HPDE6-E6E7 (cell line): ENCODE measurements around the gene MAD1L1.
A peak's percentile ranks its signal among the peaks of the same experiment; 100 is the strongest.

Experiments
- DNase-seq: peaks from one replicate; pipeline ENCODE4 v3.0.0; 2011; ENCODE audit warnings: missing footprints; ENCODE audit errors: extremely low spot score

MAD1L1 gene

DNA sequence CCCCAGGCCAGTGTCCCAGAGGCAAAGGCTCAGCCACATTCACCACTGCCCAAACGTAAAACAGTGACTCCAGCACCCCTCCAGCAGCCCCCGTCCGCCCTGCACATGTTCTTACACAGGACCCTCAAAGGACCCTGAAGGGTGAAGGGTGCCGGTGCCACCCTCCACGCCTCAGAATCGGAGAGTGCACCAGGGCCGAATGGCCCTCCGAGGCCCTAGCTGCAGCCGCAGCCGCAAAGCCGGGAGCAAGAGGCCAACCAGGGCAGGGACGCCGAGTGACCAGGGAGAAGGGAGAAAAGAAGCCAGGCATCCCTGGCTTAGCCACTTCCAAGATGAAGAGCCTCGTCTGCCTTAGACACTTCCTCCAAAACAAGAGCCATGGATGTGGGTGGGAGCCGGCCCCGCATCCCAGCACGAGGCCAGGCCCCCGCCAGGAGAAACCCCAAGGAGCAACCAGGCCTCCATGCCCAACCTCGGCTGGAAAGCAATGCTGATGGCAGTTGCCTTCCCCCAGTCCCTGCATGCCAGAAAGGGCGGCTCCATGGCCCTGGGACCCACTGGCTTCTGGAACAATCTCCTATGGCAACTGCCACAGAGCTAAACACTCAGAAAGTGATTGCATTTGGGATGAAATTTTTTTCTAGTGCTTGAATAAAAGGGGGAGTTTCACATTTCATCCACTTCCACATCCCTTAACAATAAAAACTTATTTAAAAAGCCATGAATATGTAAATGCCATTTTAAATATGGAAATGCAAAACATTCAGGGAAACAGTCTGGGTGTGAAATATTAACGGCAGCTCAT lies 92.3 kb downstream of the MAD1L1 start:
- DNase-seq, result no peak

DNA sequence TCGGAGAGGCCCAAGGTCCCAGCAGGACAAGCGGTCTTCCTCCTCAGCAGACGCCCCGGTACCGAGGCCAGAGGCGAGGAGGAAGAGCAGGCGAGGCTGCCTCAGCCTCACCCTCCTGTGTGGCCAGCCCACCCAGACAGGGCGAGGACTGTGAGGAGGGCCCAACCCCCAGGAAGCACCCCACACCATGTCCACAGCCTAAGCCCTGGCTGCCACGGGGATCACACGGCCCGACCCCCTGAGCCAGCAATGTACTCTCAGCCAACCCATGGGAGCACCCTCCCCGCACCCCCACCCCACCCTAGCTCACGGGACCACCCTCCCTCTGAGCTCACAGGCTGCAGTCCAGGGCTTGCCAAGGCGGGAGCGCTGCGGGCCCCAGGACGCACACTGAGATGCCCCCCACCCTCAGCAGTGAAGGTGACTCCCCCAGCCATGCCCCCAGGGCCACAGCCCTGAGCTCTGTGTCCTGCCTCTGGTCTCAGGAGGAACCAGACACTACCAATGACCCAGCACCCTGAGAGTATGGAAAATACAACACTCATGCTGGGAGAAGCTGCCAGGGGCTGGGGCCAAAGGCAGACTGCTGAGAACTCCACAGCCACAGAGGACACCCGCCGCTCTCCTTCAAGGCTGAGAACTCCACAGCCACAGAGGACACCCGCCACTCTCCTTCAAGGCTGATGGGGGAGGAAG lies 93.6 kb downstream of the MAD1L1 start:
- DNase-seq, result no peak

DNA sequence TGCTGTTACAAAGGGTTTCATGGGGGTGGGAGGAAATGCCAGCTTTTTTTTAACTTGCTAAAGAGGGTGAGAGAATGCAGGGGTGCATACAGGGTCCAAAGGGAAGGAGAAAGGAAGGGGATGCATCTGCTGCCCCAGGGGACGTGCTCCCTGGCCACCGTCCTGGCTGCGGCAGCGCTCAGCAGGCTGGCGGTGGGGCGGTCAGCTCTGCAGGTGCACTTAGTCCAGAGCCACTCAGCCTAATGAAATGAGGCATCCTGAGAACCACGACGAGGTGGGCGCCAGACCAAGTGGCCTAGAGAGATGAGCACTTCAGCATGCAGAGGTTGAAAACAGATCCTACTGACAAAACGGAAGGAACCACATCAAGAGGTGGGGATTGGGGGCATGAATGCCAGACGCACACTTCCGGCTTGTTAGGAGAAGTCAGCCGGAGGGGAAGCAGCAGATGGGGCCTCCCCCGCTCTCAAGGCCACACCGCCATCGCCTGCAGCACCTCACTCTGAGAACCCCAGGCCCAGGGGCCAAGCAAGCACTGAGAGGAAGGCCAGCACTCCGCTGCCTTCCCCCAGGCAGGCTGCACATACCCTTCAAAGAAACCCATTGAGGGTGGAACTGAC lies 94.5 kb downstream of the MAD1L1 start:
- DNase-seq, result no peak

DNA sequence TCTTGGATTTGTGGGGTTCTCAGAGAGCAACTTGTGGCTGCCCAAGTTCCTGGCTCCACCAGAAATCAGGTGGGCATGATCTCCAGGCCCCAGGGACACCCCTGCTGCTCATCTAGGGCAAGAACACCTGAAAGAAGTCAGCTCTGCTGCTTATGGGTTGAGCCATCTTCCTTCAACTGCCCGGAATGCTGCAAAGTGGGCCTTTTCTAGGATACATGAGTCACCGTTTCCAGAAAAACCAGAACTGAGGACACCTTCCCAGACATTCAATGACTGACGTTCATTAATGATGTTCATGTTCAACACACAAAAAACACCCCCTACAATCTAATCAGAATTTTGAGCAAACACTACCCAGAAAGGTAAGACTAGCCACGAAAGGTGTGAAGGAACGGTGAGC lies 98.0 kb downstream of the MAD1L1 start:
- DNase-seq, result peak; percentile 29

DNA sequence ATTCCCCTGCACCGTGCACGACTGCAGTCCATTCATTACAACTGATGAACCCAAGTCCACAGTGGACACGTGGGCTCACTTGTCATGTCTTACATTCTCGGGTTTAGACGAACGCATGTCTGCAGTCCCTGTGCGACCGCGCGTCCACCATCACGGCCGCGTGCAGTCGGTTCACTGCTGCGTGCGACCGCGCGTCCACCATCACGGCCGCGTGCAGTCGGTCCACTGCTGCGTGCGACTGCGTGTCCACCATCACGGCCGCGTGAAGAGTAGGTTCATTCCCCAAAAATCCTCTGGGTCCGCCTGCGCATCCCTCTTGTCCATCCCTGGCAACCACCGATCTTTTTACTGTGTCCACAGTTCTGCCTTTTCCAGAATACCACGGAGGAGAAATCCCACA lies 100.5 kb downstream of the MAD1L1 start:
- DNase-seq, result no peak

DNA sequence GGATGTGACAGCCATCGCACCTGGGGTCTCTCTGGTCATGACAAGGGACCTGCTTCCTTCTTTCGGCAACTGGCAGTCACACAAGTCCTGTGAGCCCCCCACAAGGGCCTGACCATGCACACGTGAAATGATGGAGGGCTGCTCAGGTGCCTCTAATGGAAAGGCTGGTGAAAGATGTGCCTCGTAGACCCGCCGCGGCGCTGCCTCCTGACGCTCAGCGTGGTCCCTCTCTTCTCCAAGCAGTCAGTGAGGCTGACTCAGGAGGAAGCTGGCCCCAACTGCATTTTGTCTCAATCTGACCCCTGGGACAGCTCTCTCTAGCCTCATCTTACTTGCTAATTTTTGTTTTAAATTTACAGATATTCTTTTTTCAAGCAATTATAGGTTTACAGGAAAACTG lies 100.9 kb downstream of the MAD1L1 start:
- no peak for DNase-seq

DNA sequence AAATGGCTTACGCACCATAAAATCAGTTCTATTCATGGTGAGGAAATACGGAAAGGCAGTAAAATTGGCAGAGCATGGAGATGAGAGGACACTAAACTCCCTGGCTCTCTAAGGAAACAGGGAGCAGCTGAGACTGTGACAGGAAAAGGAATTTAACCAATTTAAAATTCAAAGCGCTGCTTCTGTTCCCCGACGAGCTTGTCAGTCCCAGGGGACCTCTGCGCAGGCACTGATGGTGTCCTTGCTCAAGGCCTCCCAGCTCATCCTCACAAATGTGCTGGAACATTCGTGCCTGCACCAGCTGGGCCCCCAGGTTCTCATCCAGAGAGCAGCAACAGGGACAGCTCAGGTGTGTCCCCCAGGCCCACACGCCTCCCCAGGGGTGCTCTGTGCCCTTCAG lies 101.4 kb downstream of the MAD1L1 start:
- no peak for DNase-seq

DNA sequence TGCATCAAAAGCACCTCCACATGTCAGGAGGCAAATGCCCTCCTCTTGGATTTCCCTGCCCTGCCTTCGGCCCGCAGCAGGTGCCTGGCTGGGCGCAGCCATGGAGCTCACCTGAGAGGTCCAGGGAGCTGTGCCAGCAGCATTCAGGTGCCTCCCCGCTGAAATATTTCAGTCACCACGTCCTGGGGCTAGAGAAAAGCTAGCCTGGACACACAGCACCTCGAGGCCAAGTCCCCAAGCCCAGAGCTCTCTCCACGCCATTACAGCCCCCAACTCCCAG lies 102.7 kb downstream of the MAD1L1 start:
- no peak for DNase-seq

DNA sequence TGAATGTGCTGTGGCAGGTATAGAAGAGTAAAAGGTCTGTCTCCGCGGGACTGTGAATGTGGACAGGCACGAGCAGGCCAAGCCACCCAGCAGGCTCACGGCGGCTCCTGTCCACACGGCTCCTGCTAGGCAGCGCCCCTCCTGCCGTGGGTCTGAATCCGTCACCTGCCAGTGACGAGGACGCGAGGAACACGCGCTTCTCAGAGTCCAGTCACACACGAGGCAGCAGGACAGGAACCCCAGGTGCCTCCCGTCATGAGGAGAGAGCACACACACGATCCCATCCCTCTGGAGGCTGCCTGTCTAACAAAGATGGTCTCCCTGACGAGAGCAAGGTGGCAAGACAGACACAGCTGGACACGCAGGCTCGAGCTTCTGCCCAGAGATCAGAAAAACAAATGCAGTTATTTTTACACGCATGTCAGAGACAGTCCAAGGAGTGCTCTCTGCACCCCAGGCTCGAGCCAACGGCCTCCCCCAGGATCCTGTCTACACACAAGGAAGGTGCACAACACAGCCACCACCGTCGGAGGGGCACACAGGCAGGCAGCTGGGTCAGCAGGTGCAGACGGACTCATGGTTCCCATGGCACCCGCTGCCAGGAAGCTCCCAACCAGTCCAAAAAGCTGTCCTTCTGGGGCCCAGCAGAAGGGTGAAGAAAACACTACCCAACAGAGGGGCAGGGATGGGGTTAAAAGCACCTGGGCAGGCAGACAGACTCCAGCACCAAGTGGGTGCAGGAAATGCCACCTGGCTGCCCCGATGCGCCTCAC lies 103.2 kb downstream of the MAD1L1 start:
- no peak for DNase-seq

DNA sequence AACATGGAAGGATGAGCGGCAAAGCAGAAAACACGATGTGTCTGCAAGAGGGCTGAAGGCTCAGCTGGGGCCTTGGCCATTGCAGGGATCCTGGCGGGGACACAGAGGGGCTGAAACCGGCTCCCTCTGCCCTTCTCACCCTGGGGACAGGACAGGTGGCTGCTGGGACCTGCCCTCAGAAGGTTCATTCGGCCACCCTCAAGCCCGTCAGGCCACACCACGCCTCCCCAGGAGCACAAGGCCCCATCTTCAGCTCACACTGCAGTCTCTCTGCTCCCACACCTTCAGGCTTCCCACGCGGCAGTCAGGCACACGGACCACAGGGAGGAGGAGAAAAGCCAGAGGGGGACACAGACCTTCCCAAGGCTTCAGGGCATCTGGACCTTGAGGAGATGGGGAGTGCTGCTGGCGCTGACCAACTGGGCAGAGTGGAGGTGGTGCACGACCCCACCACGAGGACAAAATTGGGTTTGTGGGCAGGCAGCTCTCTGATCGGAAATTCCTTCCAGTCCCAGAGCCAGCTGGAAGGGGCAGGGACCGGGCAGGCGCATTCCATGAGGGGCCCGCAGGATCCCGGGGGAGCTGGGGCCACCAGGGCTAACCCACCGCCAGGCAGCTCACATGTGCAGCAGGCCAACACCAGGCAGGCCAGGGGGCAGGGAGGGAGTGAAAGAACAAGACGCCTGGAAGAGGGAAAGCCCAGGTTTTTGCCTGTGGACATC lies 104.0 kb downstream of the MAD1L1 start:
- DNase-seq, result no peak

DNA sequence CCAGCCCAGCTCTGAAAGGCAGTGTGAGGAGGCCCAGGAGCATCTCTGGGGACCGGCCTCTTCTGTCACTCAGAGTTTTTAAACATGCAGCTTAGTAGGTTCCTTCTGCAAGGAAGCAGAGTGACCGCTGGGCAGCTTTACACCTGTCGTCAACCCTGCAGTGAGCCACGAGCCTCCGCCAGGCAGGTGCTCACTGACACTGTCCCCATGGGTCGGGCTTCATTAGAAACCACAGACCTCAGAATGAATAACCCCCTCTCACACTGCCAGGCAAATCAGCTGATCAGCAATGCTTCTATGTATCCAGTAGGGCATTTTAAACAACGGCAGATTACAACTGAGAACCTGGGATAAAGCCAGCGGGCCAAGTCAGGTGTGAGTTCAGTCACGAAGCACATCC lies 106.1 kb downstream of the MAD1L1 start:
- DNase-seq, result no peak

DNA sequence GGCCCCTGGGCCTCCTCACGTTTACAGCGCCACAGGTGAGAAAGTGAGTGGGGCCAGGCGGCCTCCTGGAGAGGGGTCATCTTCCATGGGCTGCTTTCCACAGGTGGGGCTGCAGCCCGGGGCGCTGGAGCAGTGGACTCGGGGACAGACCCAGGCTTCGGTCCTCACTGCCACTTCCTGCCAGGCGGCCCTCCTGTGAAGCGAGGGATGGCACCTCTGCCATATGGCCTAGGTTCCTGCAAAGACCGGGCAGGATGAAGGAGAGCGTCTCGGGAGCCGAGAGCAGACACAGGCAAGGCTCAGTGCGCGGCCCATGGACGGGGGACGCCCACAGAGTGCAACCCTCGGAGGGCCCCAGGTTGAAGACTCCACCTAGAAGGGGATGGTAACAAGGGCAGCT lies 106.8 kb downstream of the MAD1L1 start:
- no peak for DNase-seq

DNA sequence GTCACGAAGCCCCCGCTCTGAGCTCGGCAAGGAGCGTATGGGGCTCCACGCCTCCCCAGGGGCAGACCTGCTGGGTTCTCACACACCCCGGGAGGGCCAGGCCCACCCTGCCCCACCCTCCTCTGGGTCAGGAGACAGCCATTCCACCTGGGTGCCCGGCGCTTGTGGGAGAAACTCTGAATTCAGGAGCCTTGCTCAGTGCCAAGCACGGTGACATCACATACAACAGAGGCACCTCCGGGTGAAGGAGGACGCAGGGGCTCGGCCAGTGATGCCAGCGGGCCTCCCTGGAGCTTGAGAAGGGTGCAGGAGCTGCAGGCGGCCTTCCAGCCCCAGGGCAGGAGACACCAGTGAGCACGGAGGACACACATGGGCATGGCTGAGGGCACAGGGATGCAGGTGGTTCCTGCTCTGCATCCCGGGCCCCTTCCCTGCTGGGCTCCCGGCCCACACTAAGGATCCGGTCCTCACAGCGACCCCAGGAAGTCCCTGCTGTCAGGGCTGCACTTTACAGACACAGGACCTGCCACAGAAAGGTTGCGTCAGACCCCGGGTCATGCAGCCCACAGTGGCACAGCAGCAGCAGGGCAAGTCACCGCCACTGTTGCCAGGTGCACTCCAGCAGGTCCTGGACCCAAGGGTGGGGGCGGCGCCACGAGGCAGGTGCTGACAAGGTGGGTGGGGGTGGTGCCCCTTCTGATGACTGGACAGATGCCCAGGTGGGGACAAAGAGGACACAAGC lies 108.0 kb downstream of the MAD1L1 start:
- no peak for DNase-seq

DNA sequence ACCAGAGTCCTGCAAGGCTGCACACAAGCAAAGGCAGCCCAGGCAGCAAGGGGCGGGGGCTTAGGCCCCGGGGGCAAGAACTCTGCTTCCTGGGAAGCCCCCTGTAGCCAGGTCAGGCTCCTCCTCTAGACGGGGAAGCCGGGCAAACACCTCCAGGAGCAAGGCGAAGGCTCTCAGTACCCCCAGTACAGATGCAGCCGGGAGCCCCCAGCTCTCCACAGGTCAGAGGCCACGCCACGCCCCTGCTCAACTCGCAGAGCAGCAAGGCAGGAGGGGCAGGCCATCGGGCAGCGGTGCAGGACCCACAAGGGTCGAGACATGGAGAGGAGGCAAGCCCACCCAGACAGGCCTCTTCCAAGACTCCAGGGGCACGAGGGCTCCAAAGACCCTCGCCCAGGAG lies 108.8 kb downstream of the MAD1L1 start:
- no peak for DNase-seq

DNA sequence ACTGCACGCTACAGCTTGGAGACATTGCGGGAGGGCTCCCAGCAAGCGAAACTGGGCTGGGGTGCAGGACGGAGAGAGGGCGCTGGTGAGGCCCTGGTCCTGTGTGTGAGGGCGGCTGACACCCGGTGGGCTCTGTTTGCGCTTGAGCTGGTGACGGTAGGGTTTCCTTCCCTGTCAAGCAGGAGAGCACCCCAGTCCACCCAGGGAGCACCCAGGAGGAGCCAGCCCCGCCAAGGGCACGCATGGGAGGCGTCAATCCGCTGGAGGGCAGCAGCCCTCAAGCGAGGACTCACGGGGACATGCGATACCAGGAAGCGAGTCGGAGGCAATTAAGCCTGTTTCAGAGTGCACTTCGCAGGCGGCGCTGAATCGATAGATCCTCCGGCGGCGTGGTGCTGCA lies 109.4 kb downstream of the MAD1L1 start:
- no peak for DNase-seq

DNA sequence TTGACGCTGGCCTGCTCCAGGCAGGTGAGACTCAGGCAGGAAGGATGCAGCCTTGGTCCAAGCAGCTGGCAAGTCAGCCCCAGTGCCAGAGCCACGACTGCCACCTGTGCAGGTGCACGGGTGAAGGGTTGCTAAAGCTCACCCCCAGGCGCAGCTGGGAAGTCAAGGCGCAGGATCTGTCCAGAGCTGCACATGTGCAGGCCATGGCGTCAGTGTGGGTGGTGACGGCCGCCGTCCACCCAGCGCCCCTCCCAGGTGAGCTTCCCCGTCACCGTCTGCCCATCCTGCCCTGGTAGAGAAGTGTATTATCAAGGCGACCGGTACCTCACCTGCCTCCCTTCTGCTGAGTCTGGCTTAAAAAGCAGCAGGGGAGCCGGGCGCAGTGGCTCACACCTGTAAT lies 110.1 kb downstream of the MAD1L1 start:
- DNase-seq, result no peak

DNA sequence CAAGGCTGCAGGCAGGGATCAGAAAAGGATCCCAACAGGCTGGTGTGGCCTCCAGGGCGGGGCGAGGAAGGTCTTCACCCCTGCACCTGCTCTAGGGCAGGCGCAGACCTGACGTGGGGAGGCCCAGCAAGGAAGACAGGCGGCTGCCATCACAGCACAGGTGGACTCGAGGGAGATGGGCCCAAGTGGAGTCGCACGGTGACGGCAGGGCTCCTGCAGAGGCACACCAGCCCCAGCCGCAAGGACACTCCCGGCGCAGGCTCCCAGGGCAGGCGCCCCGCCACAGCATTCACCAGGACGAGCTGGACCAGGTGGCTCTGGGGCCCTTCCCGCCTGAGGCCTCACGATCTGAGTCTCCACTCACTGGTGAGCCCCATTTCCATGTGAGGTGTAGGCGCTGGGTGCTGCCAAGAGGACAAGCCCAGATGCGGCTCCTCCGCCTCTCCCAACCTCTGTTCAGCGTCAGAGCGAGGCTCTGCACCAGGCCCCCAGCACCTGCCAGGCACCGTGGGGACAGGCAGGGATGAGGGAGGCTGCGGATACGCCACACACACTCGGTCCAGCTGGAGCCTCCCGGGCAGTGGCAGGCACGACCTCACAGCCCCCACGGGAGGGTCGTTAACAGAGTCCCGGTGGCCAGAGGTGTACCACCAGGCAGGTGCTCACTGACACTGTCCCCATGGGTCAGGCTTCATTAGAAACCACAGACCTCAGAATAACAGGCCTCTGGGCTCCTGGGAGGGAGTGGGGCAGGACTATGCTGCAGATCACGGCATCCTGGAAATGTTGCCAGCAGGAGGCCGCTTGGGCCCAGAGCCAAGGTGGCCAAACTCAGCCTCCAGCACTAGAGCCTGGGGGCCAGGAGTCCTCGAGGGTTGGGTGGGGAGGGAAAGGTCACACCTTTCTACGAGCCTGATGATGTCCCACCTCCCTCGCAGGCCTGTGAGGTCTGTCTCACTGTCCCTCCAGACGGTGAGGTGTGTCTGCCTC lies 111.6 kb downstream of the MAD1L1 start:
- no peak for DNase-seq

DNA sequence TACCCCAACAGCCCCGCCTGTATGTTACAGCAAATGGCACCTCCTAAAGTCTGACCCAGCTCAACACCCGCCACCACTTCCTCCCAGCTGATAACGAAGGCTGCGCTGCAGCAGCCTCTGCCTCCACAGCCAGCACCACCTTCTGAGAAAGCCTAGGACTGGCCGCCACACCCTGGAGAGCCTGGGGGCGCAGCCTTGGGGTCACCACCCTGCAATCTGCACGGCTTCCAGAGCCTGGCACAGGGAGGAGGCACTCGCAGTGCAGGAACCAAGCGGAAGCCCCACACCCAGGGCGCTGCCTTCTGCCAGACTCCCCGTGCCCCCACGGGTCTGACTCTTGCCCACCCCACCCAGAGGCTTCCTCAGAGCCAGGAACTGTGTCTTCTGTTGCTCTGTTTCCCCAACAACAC lies 112.5 kb downstream of the MAD1L1 start:
- no peak for DNase-seq

DNA sequence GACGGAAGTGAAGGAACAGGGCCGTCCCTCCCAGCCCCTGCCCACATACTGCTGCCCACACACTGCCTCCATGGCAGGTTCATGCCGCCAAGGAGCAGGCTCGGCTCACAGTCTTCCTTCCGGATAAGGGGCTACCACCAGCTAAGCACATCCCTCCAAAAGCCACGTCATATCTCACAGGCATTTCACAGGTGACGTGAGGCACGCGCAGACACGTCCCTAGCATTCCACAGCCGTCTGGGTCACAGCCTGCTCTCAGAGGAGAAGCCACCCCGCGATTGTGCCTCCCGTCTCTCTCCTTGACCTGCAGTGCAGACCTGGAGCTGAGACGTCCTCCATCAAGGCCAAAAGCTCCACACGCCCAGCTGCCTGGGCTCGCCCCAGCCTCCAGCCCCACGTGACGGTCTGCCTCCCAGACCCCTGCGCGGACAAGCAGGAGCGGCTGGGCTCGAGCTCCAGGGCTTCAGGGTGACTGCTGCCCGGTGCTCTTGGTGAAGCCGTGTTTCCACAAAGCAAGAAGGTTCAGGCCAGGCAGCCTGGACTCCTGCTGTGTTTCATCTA lies 114.0 kb downstream of the MAD1L1 start:
- peak; percentile 20 for DNase-seq

DNA sequence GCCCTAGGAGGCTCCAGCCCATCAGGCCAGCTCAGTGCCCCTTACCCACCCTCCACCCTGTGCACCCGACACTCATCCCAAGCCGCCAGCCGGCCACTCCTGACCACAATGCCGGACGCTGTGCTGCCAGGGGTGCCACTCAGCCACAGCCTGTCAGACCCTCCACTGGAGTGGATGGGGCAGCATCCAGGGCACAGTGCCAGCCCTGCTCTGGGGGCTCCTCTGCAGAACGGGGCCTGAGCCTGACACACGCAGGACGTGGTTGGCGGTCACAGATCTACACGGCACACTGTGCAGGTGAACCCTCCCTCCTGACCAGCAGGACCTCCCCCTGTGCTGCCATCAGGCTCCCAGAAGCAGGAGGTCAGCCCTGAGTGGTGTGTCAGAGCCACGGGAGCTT lies 114.7 kb downstream of the MAD1L1 start:
- no peak for DNase-seq
